C4-2B (cell line): Measurements from ENCODE around the gene KIF25.

ENCODE experiments used
- CTCF ChIP-seq: fragments of 450-650 bp; conservative IDR thresholded peaks from 2 replicates; pipeline ENCODE4 v1.5.1; 2017; ENCODE audit warnings: mild to moderate bottlenecking
- ZFX ChIP-seq: fragments of 450-650 bp; IDR thresholded peaks from 2 replicates; pipeline ENCODE4 v1.6.1; 2017

- no peak for TF ChIP-seq CTCF
- TF ChIP-seq ZFX: no peak
Measured at GRCh38 chr6:168054765-168055560, 57.5 kb downstream of the KIF25 start.
